Stimulated activated CD8-positive, alpha-beta memory T cell treated with anti-CD3 and anti-CD28 coated beads, Interleukin-4, amount 100 ng/mL, for 1 hour (primary cell): ENCODE results near the gene ZMIZ2.
"Not testable (repeated sequence)": the region's sequence is repeated elsewhere in the genome, so short reads cannot be mapped to it uniquely, and the experiment has no call there.

Experiments
- DNase-seq, 2 donors: peaks; one replicate each; pipeline ENCODE4 v3.0.0-alpha.2; 2020; ENCODE audit warnings: low read depth in 2 of 2, low spot score in 1 of 2

The ZMIZ2 gene, protein sequence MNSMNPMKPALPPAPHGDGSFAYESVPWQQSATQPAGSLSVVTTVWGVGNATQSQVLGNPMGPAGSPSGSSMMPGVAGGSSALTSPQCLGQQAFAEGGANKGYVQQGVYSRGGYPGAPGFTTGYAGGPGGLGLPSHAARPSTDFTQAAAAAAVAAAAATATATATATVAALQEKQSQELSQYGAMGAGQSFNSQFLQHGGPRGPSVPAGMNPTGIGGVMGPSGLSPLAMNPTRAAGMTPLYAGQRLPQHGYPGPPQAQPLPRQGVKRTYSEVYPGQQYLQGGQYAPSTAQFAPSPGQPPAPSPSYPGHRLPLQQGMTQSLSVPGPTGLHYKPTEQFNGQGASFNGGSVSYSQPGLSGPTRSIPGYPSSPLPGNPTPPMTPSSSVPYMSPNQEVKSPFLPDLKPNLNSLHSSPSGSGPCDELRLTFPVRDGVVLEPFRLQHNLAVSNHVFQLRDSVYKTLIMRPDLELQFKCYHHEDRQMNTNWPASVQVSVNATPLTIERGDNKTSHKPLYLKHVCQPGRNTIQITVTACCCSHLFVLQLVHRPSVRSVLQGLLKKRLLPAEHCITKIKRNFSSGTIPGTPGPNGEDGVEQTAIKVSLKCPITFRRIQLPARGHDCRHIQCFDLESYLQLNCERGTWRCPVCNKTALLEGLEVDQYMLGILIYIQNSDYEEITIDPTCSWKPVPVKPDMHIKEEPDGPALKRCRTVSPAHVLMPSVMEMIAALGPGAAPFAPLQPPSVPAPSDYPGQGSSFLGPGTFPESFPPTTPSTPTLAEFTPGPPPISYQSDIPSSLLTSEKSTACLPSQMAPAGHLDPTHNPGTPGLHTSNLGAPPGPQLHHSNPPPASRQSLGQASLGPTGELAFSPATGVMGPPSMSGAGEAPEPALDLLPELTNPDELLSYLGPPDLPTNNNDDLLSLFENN

DNA sequence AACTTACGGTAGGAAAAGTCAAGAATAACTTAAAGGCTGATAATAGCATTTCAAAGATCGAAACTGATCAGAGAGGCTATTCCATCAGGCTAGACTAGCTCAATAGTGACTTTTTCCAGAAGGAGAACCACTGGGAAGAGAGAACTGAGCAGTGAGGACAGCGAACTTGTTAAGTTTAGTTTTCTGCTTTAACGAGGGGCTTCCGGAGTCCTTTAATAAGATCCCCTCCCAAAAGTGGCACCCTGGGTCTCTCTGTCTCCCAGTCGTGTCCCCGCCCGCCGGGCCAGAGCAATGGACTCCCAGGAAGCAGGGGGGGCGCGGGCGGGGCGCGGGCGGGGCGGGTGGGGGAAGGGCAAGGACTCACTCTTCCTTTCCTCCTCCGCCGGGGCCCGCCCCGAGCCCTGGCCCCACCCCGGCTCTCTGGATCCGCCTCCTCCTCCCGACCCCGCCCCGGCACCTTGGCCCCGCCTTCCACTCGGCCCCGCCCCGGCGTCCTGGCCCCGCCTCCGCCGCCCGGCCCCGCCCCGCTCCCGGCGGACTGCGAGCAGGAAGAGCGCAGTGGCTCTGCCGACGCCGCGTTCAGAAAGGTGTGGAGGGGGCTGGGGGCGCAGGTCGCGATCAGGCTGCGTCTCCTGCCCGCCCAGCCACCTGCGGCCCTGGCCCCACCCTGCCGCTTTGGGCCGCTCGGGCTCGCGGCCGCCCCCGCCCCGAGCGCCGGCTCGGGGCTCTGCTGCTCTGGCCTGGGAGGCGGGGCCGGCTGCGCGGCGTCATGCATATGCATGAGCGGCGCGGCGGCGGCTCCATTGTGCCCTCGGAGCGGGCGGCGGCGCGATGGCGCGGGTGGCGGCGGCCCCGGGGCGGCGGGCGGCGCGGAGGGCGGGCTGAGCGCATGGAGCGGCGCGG is at the start of gene ZMIZ2:
ZMIZ2 (plus strand) TSS at position 803 of the 903 bp plus-strand sequence. CDS start 7,403 bp downstream, outside the sequence.
- peak; percentile 82 to 87 for DNase-seq

DNA sequence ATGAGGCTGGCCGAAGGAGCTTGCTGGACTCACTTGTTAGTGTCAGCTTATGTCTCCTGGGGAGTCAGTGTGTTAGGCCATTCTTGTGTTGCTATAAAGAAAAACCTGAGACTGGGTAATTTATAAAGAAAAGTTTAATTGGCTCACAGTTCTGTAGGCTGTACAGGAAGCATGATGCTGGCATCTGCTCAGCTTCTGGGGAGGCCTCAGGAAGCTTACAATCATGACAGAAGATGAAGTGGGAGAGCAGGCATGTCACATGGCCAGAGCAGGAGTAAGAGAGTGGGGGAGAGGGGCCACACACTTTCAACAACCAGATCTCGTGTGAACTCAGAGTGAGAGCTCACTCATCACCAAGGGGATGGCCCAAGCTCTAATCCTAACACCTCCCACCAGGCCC is 49.0 kb upstream of the ZMIZ2 start:
- DNase-seq: not testable (repeated sequence)

DNA sequence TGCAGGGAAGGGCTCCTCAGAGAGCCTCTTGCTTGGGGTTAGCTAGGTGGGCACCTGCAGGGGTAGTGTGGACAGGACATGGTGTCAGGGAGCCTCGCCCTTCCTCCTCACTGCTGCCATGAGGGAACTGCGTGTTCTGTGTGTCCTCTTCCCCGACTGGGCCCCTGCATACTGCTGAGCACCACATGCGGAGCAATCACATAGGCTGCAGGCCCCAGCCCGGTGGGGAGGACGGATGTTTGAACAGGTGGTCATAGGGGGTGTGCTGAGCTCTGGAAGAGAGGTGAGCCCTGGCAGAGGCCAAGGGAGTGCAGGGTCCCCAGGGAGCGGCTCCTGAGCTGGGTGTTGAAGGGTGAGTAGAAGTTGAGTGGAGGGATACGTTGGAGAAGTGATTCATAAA is 48.3 kb upstream of the ZMIZ2 start:
- no peak for DNase-seq

DNA sequence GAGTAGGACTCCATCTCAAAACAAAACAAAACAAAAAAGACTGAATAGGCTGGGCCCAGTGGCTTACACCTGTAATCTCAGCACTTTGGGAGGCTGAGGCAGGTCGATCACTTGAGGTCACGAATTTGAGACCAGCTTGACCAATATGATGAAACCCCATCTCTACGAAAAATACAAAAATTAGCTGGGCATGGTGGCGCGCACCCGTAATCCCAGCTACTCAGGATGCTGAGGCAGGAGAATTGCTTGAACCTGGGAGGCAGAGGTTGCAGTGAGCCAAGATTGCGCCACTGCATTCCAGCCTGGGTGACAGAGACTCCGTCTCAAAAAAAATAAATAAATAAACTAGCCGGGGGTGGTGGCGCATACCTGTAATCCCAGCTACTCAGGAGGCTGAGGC is 45.3 kb upstream of the ZMIZ2 start:
- not testable (repeated sequence) for DNase-seq

DNA sequence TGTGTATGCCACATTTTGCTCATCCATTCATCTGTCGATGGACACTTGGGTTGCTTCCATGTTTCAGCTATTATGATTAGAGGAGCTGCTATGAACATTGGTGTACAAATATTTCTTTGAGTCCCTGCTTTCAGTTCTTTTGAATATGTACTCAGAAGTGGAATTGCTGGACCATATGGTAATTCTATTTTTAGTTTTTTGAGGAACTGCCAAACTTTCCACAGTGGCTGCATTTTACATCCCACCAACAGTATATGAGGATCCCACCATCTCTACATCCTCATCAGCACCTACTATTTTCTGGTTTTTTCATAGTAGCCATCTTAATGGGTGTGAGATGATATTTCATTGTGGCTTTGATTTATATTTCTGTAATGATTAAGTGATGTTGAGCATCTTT is 44.7 kb upstream of the ZMIZ2 start:
- no peak for DNase-seq

DNA sequence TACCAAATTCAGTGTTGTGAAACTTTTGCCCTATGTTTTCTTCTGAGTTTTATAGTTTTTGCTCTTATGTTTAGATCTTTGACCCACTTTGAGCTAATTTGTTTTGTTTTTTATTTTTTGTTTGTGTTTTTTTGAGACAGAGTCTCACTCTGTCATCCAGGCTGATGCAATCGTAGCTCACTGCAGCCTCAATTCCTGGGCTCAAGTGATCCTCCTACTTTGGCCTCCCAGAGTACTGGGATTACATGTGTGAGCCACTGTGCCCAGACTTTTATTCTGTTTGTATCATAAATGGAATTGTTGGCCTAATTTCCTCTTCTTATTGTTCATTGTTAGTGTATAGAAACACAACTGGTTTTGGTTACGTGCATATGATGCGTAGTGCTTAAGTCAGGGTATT is 43.2 kb upstream of the ZMIZ2 start:
- DNase-seq: no peak

DNA sequence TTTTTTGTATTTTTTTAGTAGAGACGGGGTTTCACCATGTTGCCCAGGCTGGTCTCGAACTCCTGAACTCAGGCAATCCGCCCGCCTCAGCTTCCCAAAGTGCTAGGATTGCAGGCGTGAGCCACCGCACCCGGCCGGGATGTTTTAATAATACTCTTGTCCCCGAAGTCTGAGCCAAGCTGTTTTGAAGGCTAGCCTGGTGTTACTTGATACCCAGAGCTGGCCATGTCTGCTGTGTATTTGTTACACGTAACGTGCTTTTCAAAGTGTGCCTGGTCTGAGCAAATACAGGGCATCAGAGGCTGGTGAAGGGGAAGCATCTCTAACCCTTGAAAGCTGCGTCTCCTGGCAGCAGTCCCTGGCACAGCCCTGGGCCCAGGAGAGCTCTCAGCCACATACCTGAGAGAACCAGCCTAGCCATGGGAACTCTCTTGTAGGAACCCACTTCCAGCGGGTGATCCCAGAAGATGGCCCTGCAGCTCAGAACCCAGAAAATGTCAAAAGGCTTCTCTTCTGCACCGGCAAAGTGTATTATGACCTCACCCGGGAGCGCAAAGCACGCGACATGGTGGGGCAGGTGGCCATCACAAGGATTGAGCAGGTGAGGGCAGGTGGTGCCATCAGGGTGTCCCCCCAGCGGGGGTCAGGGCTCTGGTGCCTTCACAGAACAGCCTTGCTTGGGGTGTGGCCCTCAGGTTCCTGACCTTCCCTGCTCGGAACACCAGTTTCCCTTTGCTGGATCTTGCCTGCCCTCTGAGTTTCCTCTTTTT is 41.7 kb upstream of the ZMIZ2 start:
- no peak for DNase-seq

DNA sequence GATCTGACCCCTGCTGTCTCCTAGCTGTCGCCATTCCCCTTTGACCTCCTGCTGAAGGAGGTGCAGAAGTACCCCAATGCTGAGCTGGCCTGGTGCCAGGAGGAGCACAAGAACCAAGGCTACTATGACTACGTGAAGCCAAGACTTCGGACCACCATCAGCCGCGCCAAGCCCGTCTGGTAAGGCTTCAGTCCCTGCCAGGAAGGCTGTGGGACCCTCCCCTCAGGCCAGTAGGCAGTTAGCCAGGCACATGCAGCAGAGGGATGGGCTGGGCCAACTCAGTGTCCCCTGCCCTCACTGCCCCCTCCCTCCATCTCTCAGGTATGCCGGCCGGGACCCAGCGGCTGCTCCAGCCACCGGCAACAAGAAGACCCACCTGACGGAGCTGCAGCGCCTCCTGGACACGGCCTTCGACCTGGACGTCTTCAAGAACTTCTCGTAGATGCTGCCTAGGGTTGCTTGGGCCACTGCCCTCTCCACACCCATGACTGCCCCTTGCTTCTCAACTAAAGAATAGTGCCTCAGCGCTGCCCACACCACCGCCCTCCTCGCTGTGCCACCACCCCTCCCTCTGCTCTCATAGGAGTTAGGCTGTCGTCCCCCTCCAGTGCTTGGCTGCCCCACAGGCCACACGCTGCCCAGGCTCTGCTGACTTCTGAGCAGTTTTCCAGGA is 41.0 kb upstream of the ZMIZ2 start:
- no peak for DNase-seq

DNA sequence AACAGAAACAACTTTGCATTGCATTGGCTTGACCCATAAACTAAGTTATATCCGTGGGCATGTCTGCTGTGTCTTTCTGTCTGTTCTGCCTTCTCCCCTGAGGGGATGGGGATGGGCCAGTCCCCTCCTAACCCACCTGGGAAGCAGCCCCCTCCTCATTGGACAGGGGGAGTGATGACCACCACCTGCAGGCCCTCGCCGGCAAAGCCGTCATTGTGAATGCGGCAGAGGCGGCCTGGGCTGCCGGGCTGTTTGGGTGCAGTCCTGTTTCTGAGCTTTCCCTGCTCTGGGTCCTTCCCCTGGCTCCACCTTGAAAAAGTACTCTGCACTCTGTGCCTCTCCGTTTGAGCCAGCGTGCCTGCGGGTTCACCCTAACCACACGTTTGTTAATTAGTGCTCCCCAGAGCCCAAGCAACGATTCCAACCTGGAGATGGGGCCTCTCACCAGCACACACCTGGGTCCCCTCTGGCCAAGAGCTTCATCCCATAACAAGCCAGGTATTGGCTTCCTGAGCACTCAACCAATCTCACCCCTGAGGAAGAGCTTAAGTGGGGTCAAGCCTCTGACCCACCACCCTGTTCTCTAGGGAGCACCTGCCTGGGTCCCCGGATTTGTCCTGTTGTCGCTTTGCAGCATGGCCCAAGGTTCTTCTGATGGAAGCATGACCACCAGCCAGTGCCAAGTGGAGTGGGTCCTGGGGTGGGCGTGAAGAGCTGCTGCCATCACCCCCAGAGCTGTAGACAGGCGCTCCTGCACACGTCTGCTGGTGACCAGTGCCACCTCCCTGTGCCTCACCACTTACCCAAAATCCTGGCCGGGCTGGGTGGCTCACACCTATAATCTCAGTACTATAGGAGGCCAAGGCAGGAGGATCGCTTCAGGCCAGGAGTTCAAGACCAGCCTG is 39.4 kb upstream of the ZMIZ2 start:
- no peak for DNase-seq

DNA sequence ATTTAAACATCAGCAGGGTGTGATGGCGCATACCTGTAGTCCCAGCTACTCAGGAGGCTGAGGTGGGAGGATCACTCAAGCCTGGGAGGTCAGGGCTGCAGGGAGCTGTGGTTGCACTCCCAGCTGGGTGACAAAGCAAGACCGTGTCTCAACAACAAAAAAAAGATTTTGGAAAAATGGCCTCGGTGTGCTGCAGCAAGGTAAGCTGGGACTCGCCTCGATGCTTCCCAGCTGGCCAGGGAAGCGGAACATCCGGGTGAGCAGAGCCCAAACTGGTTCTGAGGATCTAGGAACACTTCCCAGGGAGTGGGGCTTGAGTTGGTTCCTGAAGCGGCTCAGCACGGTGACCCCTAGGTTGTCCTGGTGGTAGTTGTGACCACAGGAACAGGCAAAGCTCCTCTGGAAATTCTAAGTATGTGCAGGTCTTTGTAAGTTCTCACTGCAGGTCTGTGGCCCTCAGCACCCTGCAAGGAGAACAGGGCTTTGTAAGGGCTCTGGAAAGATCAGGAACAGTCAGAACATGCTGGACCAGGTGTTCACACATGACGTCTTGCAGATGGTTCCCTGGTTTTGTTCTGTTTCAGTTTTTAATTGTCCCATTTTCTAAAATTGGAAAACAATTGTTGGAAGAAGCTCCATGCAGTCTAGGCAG is 38.6 kb upstream of the ZMIZ2 start:
- DNase-seq: no peak

DNA sequence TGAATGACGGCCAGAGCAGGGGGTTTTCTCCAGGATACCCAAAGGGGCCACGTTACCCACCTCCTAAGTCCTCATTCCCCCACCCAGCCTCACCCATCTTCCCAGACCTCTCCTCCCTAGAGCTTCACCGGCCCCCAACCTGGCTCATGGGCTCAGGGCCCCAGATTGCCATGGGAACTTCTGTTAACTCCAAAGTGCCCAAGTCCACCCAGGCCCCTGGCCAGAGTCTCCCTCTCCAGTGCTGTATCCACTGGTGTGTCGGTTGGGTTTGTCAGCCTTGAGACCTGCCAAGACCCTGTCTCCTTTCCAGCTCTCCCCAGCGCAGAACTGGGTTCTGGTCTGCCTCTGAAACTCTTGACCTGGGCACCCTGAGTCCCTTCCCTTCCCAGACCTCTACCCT is 37.1 kb upstream of the ZMIZ2 start:
- no peak for DNase-seq

DNA sequence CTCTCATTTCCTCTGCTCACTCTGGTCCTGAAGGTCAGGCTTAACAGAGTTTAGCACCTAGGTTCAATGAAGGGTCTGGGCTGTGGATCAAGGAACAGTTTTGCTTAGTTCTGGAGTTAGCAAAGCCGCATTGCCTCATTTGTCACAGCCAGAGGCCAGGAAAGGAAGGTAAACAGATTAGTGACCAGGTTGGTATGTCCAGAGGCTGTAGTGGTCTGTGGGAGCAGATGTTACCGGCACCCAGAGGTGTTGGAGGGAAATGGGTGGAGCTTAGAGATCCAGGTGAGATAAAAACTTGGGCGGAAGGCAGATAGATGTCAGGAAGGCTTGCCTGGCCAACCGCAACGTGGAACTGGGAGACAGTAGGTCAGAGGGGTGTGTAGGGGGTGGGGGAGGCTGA is 36.6 kb upstream of the ZMIZ2 start:
- DNase-seq: no peak

DNA sequence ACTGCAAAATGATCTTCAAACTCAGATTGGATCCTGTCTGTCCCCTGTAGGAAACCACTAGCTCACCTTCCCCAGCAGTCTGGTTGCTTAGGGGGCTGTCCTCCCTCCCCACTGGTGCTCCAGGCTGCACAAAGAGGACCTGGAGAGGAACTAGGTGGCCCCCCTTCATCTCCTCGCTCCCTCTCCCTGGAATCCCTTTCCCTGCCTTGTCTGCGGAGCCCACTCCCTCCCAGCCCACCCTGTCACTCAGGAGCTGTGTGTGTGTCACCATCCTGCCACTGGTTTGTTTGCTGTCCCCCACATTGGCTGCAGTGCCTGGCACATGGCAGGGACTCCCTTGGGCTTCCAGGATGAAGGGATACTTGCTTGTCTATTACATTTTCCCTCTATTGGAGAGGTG is 35.5 kb upstream of the ZMIZ2 start:
- no peak for DNase-seq

DNA sequence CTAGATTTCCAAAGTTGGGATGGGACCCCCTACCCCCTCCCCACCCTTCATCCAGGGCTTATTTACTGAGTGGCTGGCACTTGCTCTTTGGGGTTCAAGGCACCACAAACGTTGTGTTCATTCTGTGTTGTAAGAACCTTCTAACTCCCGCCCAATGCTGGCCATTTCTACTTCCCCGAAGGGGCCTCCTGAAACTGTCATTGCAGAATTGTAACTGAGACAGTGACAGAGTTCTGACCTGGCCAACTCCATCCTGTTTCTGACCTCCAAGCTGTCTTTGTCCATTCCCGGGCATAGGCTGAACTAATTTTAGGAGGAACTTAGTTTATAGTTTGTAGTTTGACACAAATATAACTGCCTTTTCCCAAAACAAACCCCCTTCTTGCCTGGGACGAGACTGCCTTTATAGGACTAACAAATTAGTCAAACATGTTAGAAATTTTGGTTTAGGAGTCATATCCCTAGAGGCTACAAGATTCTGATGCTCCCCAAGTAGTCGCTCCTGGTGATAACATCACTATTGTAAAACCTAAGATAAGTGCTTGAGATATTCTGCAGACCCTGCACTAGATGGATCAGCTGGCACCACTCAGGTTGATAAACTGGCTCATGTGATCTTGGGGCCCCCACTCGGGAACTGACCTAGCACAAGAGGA is 34.8 kb upstream of the ZMIZ2 start:
- DNase-seq: no peak

DNA sequence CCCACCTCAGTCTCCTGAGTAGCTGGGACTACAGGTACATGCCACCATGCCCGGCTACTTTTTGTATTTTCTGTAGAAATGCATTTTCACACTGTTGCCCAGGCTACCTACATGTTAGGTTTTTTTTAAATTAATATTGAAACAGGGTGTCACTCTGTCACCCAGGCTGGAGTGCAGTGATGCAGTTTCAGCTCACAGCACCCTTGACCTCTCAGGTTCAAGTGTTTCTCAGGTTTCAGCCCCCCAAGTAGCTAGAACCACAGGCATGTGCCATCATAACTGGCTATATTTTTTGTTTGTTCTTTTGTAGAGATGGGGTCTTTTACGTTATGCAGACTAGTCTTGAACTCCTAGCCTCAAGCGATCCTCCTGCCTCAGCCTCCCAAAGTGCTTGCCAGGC is 32.4 kb upstream of the ZMIZ2 start:
- no peak for DNase-seq

DNA sequence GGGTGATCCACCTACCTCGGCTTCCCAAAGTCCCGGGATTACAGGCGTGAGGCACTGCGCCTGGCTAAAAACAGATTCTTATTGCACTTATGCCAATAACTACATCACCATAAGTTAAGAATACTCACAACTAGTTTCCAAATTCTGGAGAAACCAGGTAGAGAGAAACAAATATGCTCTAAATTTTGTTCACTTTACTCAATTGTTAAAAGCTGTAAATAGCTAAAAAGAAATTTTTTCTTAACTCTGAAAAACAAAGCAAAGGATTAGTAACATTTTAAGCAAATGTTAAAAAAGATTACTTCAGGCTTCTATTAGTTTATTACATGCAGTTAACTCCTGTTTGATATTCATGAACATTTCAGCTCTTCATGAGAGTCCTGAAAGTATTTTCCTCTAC is 28.3 kb upstream of the ZMIZ2 start:
- DNase-seq: no peak

DNA sequence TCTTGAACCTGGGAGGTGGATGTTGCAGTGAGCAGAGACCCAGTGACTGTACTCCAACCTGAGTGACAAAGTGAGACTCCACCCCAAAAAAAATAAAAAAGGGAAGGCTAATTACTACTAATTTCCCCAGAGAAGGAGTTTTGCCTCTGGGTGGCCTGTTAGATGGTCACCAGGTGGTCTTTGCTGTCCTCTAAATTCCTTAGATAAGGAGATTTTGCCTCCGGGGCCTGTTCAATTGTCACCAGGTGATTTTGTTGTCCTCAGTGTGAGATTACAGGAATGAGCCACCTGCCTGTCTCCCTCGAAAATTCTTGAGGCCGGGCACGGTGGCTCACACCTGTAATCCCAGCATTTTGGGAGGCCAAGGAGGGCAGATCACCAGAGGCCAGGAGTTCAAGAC is 24.4 kb upstream of the ZMIZ2 start:
- DNase-seq: no peak

DNA sequence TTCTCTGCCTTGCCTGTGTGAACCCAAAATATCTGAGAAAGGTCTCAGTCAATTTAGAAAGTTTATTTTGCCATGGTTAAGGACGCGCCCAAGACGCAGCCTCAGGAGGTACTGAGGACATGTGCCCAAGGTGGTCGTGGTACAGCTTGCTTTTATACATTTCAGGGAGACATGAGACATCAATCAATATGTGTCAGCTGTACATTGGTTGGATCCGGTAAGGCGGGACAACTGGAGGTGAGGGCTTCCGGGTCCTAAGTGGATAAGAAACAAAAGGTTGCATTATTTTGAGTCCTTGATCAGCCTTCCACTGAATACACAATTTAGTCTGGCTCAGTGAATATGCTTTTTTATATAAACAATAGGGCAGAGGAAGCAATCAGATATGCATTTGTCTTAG is 22.4 kb upstream of the ZMIZ2 start:
- DNase-seq: not testable (repeated sequence)
